ENCODE data around the gene TEX48. TPM values are rescaled to one million over a fixed set of nuclear protein-coding genes. Genes with fewer than 3 reads are reported as not detected.

Gene TEX48
- total RNA-seq, 2 donors from 2014 or later: not detected

DNA sequence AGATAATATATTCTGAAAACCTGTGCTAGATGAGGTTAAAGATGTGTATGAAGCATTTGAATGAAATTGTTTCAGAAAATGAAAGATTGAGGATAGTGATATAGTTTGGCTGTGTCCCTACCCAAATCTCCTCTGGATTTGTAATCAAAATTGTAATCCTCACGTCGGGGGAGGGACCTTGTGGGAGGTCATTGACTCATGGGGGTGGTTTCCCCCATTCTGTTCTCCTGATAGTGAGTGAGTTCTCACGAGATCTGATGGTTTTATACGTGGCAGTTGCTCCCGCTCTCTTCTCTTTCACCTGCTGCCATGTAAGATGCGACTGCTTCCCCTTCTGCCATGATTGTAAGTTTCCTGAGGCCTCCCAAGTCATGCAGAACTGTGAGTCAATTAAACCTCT, 2.0 kb upstream of the TEX48 start:
- WGBS: 86% methylated on average over 6 of the region's 6 CpGs
- no peaks in the 10 kb centered on the region for H3K9me3 ChIP-seq
- no peaks in the 10 kb centered on the region for H3K4me1 ChIP-seq (replicated peaks)
- no peaks in the 10 kb centered on the region for H3K36me3 ChIP-seq
- intact Hi-C loops (cut with DNase I): loop anchor here (5.0 kb wide), 2 partner anchors 228 to 328 kb away; no protein-coding TSS in a partner anchor
- no peak for DNase-seq (ENCODE audit: low spot score)
- H3K4me3 ChIP-seq: no peak overlapping the region
- H3K27ac ChIP-seq: no peak overlapping the region
- no peak for TF ChIP-seq POLR2AphosphoS5 (IDR thresholded peaks at IDR 0.05)
- TF ChIP-seq POLR2A (IDR thresholded peaks at IDR 0.05): no peak
- TF ChIP-seq, protein P1, sequence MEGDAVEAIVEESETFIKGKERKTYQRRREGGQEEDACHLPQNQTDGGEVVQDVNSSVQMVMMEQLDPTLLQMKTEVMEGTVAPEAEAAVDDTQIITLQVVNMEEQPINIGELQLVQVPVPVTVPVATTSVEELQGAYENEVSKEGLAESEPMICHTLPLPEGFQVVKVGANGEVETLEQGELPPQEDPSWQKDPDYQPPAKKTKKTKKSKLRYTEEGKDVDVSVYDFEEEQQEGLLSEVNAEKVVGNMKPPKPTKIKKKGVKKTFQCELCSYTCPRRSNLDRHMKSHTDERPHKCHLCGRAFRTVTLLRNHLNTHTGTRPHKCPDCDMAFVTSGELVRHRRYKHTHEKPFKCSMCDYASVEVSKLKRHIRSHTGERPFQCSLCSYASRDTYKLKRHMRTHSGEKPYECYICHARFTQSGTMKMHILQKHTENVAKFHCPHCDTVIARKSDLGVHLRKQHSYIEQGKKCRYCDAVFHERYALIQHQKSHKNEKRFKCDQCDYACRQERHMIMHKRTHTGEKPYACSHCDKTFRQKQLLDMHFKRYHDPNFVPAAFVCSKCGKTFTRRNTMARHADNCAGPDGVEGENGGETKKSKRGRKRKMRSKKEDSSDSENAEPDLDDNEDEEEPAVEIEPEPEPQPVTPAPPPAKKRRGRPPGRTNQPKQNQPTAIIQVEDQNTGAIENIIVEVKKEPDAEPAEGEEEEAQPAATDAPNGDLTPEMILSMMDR (IDR thresholded peaks at IDR 0.05): no peak
- H3K27me3 ChIP-seq (replicated peaks; ENCODE audit: insufficient read depth): no peaks in the 10 kb centered on the region

GRCh38 chr9:114682846-114683245, 854 bp upstream of the TEX48 start:
- WGBS: 84% methylated on average over 3 of the region's 3 CpGs
- Histone ChIP-seq H3K4me3 (no peak overlapping the region), H3K4me1 (replicated peaks) (no peaks in the 10 kb centered on the region), H3K9me3 (no peaks in the 10 kb centered on the region), H3K27ac (no peak overlapping the region), H3K27me3 (replicated peaks; ENCODE audit: insufficient read depth) (no peaks in the 10 kb centered on the region), H3K36me3 (no peaks in the 10 kb centered on the region)
- TF ChIP-seq, protein P1 (IDR thresholded peaks at IDR 0.05): no peak
- TF ChIP-seq POLR2AphosphoS5 (IDR thresholded peaks at IDR 0.05) (no peak), POLR2A (IDR thresholded peaks at IDR 0.05) (no peak)
- intact Hi-C loops (cut with DNase I): loop anchor here (5.0 kb wide), 2 partner anchors 229 to 329 kb away; no protein-coding TSS in a partner anchor
- no peak for DNase-seq (ENCODE audit: low spot score)

- H3K36me3 ChIP-seq: no peaks in the 10 kb centered on the region
- TF ChIP-seq POLR2A (IDR thresholded peaks at IDR 0.05): no peak
- TF ChIP-seq, protein P1 (IDR thresholded peaks at IDR 0.05): no peak
- TF ChIP-seq POLR2AphosphoS5 (IDR thresholded peaks at IDR 0.05): no peak
- no peaks in the 10 kb centered on the region for H3K4me1 ChIP-seq (replicated peaks)
- intact Hi-C loops (cut with DNase I): loop anchor here (5.0 kb wide), 2 partner anchors 232 to 332 kb away; no protein-coding TSS in a partner anchor
- H3K9me3 ChIP-seq: no peaks in the 10 kb centered on the region
- H3K27me3 ChIP-seq (replicated peaks; ENCODE audit: insufficient read depth): no peaks in the 10 kb centered on the region
- H3K4me3 ChIP-seq: no peak overlapping the region
- no peak overlapping the region for H3K27ac ChIP-seq
- DNase-seq (ENCODE audit: low spot score): no peak
- 84% methylated on average over 8 of the region's 8 CpGs for WGBS
These were observed 1.6 kb downstream of the TEX48 start for GRCh38 chr9:114680259-114681001.

DNA sequence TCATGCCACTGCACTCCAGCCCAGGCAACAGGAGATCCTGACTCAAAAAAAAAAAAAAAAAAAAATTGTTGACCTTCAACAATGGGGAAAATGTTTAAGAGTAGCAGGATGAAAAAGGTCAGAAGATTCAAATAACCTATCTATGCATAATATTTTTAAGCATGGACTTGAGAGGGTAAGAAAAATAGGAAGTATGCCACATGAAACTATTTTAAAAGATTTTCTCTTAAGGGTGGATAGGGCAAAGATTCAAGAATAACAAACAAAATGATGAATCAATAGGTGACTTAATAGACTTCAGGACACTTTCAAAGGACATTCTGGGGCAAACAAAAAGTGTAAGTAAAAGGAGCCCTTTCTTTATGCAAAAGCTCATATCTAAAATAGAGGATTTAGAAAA, 3.2 kb downstream of the TEX48 start:
- no peak for DNase-seq (ENCODE audit: low spot score)
- Histone ChIP-seq H3K9me3 (no peaks in the 10 kb centered on the region), H3K4me1 (replicated peaks) (no peaks in the 10 kb centered on the region), H3K27ac (no peak overlapping the region), H3K4me3 (no peak overlapping the region), H3K36me3 (no peaks in the 10 kb centered on the region), H3K27me3 (replicated peaks; ENCODE audit: insufficient read depth) (no peaks in the 10 kb centered on the region)
- intact Hi-C loops (cut with DNase I): no loop called here
- TF ChIP-seq POLR2A (IDR thresholded peaks at IDR 0.05): no peak
- TF ChIP-seq, protein P1 (IDR thresholded peaks at IDR 0.05): no peak
- no peak for TF ChIP-seq POLR2AphosphoS5 (IDR thresholded peaks at IDR 0.05)

DNA sequence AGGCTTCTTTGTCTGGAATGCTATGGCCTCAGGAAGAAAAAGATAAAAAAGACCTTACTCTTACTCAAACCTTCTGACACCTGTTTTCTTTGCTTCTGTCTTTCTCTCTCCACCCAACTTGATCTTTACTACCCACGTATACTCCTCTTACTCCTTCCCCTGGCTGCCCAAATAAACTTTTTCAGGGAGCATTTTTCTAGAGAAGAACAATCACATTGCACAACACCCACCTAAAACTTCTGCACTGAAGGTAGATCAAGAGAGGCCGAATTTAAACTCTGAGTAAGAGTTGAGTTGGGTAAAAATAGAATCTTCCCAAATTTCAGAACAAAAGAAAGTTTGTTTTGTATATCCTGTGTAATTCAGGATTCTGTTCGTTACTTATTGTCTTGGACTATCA, 3.9 kb downstream of the TEX48 start:
- DNase-seq (ENCODE audit: low spot score): no peak
- Histone ChIP-seq H3K36me3 (no peaks in the 10 kb centered on the region), H3K27ac (no peak overlapping the region), H3K4me3 (no peak overlapping the region), H3K4me1 (replicated peaks) (no peaks in the 10 kb centered on the region), H3K27me3 (replicated peaks; ENCODE audit: insufficient read depth) (no peaks in the 10 kb centered on the region), H3K9me3 (no peaks in the 10 kb centered on the region)
- 83% methylated on average over 3 of the region's 3 CpGs for WGBS
- TF ChIP-seq POLR2AphosphoS5 (IDR thresholded peaks at IDR 0.05): no peak
- TF ChIP-seq, protein P1 (IDR thresholded peaks at IDR 0.05): no peak
- no peak for TF ChIP-seq POLR2A (IDR thresholded peaks at IDR 0.05)
- intact Hi-C loops (cut with DNase I): no loop called here
